GM12892 (cell line): Measurements from ENCODE around the gene HOXA3.

Experiments used
- DNase-seq: peaks from one replicate; pipeline ENCODE4 v3.0.0; 2011; ENCODE audit not compliant: insufficient read length
- FAIRE-seq: peaks from 2 replicates; lab custom pipeline; 2011; peaks lifted over from hg19 to GRCh38; lab: Jason Lieb, UNC
- POLR2A ChIP-seq: IDR thresholded peaks from 2 replicates; pipeline ENCODE4 v1.6.1; 2011; ENCODE audit warnings: low read depth, low read length, control low read depth
- POLR2AphosphoS5 ChIP-seq: IDR thresholded peaks from 2 replicates; pipeline ENCODE4 v1.6.1; 2011; ENCODE audit warnings: low read depth, low read length, control low read depth
- TAF1 ChIP-seq: IDR thresholded peaks from 2 replicates; pipeline ENCODE4 v1.6.1; 2011; ENCODE audit warnings: low read depth, mild to moderate bottlenecking, control low read depth, low read length, borderline replicate concordance

HOXA3 gene

GRCh38 chr7:27160546-27161213 is 8.3 kb upstream of the HOXA3 start:
- TF ChIP-seq POLR2AphosphoS5 (no peak), POLR2A (no peak), TAF1 (no peak)
- FAIRE-seq (peak; percentile 85), DNase-seq (peak; percentile 87)

- no peak for FAIRE-seq
- DNase-seq: no peak
Measured at GRCh38 chr7:27160145-27160545, 7.8 kb upstream of the HOXA3 start.

GRCh38 chr7:27159266-27160144 is 7.1 kb upstream of the HOXA3 start:
- DNase-seq: no peak
- FAIRE-seq: no peak
- TF ChIP-seq TAF1 (no peak), POLR2A (no peak), POLR2AphosphoS5 (no peak)

More at GRCh38 chr7:27160145-27160545, 7.8 kb upstream of the HOXA3 start:
- TF ChIP-seq TAF1: no peak
- TF ChIP-seq POLR2A: no peak
- no peak for TF ChIP-seq POLR2AphosphoS5

GRCh38 chr7:27158436-27159265 is 6.3 kb upstream of the HOXA3 start:
- no peak for TF ChIP-seq POLR2A
- TF ChIP-seq TAF1: no peak
- no peak for TF ChIP-seq POLR2AphosphoS5
- DNase-seq: no peak
- no peak for FAIRE-seq

- no peak for DNase-seq
- FAIRE-seq: no peak
- TF ChIP-seq POLR2AphosphoS5 (no peak), POLR2A (no peak), TAF1 (no peak)
Measured at GRCh38 chr7:27157702-27158431, 5.5 kb upstream of the HOXA3 start.

GRCh38 chr7:27156916-27157701 is 4.7 kb upstream of the HOXA3 start:
- no peak for TF ChIP-seq TAF1
- TF ChIP-seq POLR2A: no peak
- no peak for TF ChIP-seq POLR2AphosphoS5
- DNase-seq: no peak
- FAIRE-seq: no peak

- no peak for TF ChIP-seq POLR2AphosphoS5
- no peak for TF ChIP-seq TAF1
- no peak for TF ChIP-seq POLR2A
- no peak for DNase-seq
Measured at GRCh38 chr7:27156508-27156898, 4.1 kb upstream of the HOXA3 start, which contains the start of gene HOXA7. Gene HOXA7, minus strand, starts transcription at chr7:27156675. Its CDS starts 130 bp downstream, at chr7:27156545.

GRCh38 chr7:27155816-27156507 is 3.6 kb upstream of the HOXA3 start:
- DNase-seq: no peak
- TF ChIP-seq POLR2A (no peak), TAF1 (no peak), POLR2AphosphoS5 (no peak)
- FAIRE-seq: no peak

More at GRCh38 chr7:27156508-27156898, 4.1 kb upstream of the HOXA3 start, which contains the start of gene HOXA7:
- no peak for FAIRE-seq

GRCh38 chr7:27154901-27155815 is 2.8 kb upstream of the HOXA3 start:
- TF ChIP-seq POLR2AphosphoS5 (no peak), POLR2A (no peak), TAF1 (no peak)
- DNase-seq (no peak), FAIRE-seq (no peak)
